GM21367 (cell line): ENCODE results near the gene TNS3.

ENCODE experiments used
- ATAC-seq: cut with Tn5 transposase; IDR thresholded peaks from one replicate; pipeline ENCODE4 v1.9.1; 2021; ENCODE audit not compliant: unreplicated experiment

The TNS3 gene

DNA sequence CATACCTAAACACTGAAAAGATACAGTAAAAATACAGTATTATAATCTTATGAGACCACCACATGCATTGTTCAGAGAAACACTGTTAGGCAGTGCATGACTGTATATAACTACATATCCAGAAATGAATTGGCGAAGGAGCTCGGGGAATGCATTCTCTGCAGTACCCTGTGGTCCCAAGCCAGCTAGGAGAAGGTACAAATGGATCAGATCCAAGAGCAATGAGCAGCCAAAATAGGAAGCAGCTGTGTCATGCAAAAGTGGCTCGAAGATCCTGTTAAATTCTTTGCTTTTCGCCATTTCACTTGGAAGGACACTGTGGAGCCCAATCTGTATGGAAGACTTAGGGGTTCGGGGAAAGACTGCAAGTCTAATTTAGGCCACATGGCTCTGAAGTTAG is 334.8 kb downstream of the TNS3 start:
- ATAC-seq, result no peak

GRCh38 chr7:47244692-47245091 is 337.2 kb downstream of the TNS3 start:
- ATAC-seq, result no peak

DNA sequence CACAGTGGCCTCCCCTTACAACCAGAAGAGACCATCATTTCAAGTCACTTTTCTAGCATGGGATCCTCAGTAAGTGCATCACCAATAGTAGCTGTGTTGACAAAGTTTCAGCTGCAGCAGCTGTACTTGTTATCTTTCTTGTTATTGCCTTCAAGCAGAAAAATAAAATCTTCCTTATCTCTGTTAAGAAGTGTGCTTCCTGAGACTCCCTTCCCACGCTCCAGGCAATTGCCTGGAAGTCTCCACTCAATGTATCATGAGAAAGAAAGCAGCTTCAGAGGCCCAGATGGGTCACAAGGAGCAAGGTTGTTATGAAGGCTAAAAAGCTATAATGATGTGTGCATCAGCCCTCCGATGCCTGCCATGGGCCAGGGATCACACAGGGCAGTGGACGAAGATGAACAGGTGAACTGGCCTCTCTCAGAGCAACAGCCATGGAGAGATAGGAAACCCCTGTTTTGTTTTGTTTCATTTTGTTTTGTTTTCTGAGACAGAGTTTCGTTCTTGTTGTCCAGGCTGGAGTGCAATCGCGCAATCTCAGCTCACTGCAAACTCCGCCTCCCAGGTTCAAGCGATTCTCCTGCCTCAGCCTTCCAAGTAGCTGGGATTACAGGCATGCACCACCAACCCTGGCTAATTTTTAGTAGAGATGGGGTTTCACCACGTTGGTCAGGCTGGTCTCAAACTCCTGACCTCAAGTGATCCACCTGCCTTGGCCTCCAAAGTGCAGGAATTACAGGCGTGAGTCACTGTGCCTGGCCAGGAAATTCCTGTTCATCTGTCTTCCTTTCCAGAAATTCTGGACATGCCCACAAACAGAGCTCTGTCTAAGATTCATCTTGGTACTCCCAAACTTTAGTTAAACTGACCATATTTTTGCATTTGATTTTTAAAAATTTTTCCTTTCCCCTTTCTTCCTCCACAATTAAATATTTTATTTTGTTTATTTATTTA is 340.5 kb downstream of the TNS3 start:
- ATAC-seq, result no peak

DNA sequence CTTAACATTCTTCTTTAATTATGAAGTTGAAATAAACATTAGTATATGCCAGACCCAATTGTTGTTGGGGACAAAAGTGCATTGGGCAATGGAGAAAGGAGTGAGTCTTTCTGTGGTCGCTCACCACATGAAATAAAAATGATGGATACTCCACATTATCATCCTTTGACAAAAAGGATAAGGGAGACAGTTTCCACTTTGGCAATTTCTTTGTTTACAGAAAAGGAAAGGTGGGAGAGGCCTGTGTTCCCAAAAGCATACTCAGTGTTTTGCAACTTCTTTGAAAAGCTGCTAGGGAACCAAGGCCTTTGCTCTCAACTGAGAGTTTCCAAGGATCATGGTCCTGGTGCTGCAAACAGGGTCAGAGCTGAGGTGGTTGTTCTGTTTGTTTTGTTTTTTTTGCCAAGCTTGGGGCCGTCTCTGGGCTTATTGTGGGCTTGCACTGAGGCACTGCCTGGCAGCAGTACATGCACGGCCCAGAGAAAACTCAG is 341.9 kb downstream of the TNS3 start:
- ATAC-seq, result no peak

DNA sequence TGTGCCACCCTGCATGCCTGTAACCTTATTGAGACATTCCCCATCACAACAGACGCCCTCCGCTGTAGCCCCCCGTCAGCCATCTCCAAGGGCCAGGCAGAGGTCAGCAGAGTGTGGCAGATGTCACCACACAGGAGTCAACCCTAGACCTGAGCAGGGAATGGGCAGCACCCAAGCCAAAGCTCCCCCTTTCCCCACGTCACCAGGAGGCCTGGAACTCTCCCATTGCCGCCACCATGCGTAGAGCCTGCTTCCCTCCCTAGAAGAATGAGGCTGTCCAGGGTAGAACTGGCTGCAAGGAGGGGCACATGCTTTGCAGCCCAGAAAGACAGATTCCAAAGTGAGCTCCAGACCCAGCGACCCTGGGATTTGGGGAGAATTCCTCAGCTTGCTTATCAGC is 342.9 kb downstream of the TNS3 start:
- ATAC-seq, result no peak

DNA sequence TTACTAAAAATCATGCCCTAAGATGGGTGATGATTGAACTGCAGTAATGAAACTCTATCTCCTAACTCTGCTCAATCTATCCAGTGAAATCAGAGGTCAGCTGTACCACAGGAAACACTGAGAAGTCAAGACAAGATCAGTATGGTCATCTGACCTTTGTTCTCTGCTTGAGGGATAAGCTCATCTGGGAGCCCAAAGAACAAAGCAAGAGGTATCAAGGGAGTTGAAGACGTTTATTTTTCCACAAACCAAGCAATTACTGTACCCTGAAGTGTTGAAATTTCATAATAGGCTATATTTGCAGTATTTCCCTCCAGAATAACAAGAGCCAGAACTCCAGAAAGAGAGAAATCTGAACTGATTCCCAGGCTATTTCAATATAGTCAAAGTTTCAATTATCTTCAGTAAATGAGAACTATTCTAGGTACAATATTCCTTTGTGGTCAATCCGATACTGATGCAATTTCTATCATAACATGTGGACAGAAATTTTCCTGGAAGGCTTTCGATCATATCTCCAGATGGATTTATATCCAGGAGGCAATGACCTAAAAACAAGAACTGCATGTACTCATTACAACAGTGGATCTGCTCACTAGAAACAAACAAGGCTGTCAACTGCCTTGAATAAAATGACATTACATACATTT is 345.3 kb downstream of the TNS3 start:
- no peak for ATAC-seq

- ATAC-seq, result no peak
Observed at GRCh38 chr7:47233996-47234395, 347.9 kb downstream of the TNS3 start.

DNA sequence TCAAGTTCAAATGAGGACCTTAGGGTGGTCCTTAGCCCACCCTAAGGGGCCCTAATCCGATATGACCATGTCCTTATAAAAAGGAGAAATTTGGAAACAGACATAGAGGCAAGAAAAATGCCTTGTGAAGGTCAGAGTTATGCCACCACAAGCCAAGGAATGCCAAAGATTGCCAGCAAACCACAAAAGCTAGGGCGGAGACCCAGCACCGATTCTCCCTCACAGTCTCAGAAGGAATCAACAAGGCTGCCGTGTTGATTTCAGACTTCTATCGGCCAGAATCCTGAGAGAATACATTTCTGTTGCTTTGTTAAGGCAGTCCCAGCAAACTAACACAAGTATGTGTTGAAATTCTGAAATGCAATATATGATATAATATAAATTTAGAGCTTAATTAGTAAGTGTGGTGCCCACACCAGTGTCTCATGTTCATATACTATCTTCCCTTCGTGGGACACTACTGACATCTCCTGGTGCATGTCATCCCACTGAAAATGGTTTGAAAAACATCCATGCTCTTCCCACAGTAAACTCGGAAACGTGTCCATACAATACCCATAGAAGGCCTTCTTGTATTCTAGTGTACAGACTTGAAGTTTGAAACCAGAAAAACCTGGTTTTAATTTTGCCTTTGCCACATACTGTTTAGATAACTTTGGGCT is 349.0 kb downstream of the TNS3 start:
- ATAC-seq, result no peak

GRCh38 chr7:47231627-47232026 is 350.3 kb downstream of the TNS3 start:
- ATAC-seq, result no peak

DNA sequence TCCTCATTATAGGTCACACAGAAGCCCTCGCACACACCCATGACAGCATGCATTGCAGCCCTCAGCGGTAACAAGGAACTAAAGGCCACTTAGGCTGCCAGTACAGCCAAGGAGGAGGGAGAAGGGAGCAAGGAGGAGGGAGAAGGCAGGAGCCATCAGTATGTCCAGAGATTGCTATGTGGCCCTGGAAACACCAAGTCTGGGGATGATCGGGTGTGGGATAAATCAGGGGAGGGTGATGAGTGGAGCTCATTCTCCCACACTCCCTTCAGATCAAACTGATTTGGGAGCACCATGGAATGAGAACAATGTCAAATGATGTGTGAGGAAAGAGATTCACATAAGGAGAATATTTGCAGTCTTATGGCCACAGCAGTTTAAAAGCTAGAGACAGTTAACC is 350.9 kb downstream of the TNS3 start:
- ATAC-seq, result no peak

DNA sequence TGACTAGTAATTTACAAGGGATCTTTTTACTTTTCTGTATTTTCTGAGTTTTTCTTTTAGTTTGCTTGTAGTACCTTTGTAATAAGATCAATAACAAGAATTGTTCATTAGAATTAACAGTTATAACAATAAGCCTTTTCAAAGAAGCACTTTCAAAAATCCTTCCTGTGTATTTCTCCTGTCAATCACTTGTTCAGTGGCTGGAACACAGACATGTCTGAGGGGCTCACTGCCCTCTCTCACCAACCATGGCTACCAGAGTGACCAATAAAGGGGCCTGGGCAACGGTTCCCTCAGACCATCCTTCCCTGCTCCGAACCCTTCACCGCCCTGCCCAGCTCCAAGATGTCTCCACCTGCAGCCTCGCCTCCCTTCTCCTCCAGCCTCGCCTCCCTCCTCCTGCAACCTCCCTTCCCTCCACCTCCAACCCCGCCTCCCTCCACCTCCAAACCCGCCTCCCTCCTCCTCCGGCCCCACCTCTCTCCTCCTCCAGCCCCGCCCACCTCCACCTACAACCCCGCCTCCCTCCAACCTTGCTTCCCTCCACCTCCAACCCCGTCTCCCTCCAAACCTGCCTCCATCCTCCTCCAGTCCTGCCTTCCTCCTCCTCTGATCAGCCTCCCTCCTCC is 353.4 kb downstream of the TNS3 start:
- ATAC-seq, result no peak

DNA sequence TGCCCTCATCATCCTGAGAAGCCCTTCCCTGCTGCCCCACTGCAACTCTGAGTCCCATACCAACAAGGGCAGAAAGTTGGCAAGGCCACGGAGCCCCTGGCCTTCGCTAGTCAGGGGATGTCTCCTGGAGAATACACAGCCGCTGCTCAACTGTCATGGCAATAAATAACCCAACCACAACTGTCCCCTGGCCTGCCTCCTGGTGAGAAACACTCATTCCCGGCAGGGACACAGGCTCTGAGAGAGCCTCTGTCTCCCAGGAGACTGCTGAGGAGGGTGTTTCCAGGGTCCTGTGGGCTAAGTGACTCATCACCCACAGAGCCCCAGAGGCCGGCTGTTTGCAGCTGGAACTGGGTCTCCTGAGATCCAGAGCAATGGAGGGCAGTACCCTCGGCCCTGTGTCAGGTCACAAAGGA is 354.1 kb downstream of the TNS3 start:
- ATAC-seq, result peak; percentile 73

GRCh38 chr7:47226696-47227095 is 355.2 kb downstream of the TNS3 start:
- ATAC-seq, result no peak

DNA sequence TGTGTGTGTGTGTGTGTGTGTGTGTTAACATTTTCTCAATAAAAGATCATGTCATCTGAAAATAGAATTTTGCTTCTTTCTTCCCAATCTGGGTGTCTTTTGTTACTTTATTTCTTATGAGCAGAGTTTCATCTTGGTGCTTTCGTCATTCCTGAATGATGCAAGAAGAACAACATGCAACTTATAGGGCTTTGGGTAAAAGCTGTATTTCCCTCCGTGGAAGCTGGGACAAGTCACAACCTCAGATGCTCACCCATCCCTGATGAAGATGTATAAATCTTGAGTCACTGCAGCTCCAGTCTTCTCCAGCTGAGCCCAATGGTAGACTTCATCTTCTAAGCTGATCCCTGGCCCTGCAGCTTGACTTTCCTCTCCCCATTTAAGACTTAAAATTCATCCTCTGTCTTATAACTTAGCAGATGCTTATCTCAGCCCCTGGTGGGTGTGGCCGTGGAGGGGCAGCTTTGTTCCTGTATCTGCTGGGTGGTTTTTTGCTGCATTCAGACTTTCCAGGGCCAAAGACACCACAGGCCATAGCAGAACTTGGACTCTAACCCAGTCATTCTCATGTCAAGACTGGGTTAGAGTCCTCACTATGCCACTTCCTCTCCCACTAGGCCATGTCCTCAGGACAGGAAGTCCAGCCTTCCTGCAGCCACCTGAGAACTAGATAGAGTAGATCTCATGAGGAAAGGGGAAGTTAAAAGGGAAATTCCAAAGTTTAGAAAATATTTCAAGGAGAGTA is 356.4 kb downstream of the TNS3 start:
- ATAC-seq, result no peak
